GM12875 (cell line): ENCODE results near the gene LAPTM5.

Source experiments
- H3K4me3 ChIP-seq: one replicate; pipeline ENCODE4 v1.5.1; 2011; ENCODE audit warnings: low read depth, low read length, control low read depth
- TF ChIP-seq, protein P1 (sequence below): IDR thresholded peaks from 2 replicates; pipeline ENCODE4 v1.5.1; 2011; ENCODE audit warnings: low read depth, mild to moderate bottlenecking, control low read depth, inconsistent platforms, low read length, moderate library complexity, borderline replicate concordance; ENCODE audit not compliant: insufficient read depth

The LAPTM5 gene

DNA sequence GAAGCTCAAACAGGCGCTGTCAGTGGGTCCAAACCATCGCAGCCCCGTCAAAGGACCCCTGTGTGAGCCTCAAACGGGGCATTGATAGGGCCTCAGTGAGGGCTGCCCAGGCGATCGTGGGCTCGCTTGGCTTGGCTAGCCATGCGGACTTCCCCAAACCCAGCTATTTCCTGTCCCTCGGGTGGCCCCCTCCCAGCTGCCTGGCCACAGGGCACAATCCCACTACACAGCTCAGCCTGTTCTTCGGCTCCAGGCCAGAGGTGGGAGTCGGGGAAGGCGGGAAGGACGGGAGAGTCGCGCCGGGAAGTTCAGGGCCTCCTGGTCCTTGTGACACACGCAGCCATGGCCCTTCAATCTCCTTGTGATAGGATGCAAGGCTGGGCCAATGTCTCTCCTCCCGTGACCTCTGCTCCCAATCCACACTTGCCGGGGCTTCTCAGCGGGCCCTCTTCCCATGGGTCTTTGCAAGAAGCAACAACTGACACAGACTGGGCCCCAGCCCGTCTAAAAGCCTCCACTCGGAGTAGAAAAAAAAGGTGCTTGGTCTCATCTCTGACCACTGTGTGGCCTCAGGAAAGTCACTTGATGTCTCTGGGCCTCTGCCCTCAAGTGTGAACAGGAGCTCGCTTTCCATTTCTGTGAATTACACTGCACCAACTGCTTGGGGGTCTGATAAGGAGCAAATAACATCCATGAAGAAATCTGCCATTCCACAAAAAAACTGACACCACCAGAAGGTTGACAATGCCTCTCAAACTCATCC, 27.0 kb downstream of the LAPTM5 start:
- TF ChIP-seq, protein P1, sequence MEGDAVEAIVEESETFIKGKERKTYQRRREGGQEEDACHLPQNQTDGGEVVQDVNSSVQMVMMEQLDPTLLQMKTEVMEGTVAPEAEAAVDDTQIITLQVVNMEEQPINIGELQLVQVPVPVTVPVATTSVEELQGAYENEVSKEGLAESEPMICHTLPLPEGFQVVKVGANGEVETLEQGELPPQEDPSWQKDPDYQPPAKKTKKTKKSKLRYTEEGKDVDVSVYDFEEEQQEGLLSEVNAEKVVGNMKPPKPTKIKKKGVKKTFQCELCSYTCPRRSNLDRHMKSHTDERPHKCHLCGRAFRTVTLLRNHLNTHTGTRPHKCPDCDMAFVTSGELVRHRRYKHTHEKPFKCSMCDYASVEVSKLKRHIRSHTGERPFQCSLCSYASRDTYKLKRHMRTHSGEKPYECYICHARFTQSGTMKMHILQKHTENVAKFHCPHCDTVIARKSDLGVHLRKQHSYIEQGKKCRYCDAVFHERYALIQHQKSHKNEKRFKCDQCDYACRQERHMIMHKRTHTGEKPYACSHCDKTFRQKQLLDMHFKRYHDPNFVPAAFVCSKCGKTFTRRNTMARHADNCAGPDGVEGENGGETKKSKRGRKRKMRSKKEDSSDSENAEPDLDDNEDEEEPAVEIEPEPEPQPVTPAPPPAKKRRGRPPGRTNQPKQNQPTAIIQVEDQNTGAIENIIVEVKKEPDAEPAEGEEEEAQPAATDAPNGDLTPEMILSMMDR, result no peak
- no peak overlapping the region for H3K4me3 ChIP-seq

DNA sequence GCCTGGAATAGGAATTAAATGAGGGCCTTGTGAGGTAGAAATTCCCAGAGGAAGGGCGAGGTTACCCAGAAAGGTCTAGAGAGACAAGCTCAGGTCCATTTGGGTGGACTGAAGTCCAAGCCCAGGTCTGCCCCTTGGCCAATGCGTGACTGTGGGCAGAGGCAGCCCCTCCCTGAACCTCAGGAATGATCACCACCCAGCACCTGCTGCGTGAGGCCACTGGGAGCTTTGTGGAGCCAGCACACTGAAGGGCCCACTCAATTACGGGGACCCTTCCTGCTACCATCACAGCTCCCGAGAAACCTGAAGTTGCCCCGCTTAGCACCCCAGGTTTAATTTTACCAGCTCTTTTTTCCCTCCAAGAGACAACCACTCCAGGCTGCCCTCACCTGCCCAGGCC, 27.7 kb downstream of the LAPTM5 start:
- TF ChIP-seq, protein P1, result no peak
- H3K4me3 ChIP-seq, result no peak overlapping the region

DNA sequence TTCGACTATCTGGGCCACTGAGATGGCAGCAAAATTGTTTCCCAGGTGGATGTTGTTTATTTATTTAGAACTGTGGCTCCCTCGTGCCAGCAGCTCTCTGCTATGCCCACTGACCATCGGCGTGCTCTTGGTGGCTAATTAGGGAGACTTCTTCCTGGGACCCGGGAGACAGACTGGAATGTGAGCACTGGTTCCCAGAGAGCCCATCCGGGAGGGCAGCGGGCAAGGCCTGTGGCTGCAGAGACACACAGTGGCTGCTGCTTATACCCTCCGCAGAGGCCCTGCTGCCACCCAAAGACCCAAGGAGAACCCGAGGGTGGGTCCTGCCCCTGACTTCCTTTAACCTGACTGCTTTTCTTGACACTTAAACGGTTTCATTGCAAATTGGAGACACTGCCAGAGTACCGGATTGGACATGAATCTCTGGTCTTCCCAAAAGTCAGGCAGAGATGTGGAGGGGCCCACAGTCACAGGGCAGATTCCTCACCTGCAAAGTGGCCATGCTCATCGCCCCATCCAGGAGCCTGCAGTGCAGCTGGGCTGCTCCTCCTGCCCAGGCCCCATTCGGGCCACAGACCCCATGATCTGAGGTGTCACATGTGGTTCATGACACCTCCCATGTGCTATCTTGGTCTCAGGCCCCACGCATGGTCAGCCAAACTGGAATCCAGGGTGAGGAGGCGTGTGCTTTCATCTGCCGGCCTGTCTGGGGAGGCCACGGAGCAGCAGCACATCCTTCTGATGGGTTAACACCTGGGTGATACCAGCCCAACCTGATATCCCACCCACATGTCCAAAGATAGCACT, 28.5 kb downstream of the LAPTM5 start:
- TF ChIP-seq, protein P1, result no peak
- no peak overlapping the region for H3K4me3 ChIP-seq

DNA sequence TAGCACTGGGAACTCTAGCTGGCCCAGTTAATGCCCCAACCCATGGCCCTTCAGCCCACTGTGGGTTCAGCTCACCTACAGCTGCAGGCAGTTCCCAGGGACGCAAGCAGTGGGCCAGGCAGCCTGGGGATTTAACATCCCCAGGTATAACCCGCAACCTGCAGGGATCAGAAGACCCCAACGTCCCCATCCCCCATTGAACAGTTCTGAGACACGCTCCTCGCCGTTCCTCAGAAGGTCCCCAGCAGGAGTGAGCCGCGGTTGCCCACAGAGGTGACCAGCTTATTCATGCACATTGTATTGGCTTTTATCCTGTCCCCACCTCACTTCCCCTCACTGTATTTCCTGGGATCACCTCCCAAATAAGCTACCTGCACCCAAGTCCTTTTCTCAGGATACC, 29.2 kb downstream of the LAPTM5 start:
- H3K4me3 ChIP-seq, result no peak overlapping the region
- TF ChIP-seq, protein P1, result no peak

DNA sequence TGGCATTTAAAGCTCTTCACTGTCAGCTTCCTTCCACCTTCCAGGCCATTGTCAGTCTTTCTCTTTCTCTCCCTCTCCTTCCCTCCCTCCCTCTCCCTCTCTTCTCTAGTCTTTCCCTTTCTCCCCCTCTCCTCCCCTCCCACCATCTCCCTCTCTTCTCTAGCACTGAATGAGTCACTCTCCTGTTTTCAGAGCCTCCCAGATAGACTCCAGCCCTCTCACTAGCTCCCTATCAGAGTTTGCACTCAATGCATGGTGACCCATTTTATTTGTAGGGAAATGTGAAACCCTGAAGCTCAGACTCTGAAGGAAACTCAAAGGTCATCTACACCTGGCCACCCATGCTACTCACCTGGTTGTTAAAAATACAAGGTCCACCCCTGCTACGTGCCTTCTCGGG, 29.8 kb downstream of the LAPTM5 start:
- TF ChIP-seq, protein P1, result no peak
- H3K4me3 ChIP-seq, result no peak overlapping the region

DNA sequence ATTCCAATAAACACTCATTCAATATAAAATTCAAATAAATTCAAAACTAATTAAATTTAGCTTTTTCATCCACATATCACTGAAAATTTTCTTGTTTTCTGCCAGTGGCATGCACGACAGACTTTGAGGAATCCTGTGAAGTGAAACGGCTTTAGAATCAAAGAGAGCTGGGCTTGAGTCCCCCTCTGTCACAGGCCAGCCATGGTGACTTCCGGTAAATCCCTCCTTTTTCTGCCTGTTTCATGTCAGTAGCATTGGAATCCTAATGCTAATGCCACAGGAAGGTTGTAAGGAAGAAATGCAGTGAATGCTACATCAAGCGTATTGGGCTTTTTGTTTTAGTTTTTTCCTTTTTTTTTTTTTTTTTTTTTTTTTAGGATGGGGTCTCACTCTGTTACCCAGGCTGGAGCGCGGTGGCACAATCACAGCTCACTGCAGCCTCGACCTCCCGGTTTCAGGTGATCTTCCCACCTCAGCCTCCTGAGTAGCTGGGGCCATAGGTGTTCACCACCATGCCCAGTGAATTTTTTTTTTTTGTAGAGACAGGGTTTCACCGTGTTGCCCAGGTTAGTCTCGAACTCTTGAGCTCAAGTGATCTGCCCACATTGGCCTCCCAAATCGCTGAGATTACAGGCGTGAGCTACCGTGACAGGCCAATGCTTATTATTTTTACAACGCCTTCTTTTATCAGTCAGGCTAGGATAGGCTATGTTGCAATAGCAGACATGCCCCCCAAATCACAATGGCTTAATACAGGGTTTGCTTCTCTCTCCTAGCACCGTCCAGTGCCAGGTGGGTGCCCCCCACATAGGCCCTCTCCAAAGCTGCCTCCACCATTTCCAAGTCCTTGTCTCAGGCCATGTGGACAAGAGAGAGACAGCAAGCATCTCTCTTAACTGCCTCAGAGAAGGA, 30.5 kb downstream of the LAPTM5 start:
- H3K4me3 ChIP-seq, result no peak overlapping the region
- TF ChIP-seq, protein P1, result no peak
